Measurements from ENCODE around the gene CCT6A. TPM values are rescaled to one million over a fixed set of nuclear protein-coding genes. Genes with fewer than 3 reads are reported as not detected.
"Not testable (repeated sequence)": the region's sequence is repeated elsewhere in the genome, so short reads cannot be mapped to it uniquely, and the experiment has no call there.

Gene CCT6A
- total and polyA plus RNA-seq, 9 of the 15 experiments (the other 6 are each of a cell fraction or from before 2014, with no cell fraction given) = 244 to 708 (median 387) TPM

- Histone ChIP-seq H3K9ac (ENCODE audit: insufficient read depth in 1 of 2, low read depth in 2 of 2, low read length in 2 of 2) (no peak overlapping the region), H3K27me3 (ENCODE audit: control insufficient read depth in 2 of 2, insufficient read depth in 2 of 2, low read length in 2 of 2) (no peaks in the 10 kb centered on the region), H3K9me1 (ENCODE audit: control insufficient read depth, insufficient read depth, low read length) (peaks cover 2% of the 10 kb centered on the region), H3K27ac (ENCODE audit: extremely low read depth, low read depth, low read length) (no peak overlapping the region), H3K36me3 (ENCODE audit: control insufficient read depth, insufficient read depth, low read length) (peaks cover 4% of the 10 kb centered on the region; the same call in 1 of the 3 replicates), H3K4me2 (ENCODE audit: insufficient read depth, low read length) (no peak overlapping the region), H3K9me3 (replicated peaks; ENCODE audit: control insufficient read depth, insufficient read depth, low read depth, low read length) (no peaks in the 10 kb centered on the region), H2AFZ (ENCODE audit: low read depth, low read length) (no peak overlapping the region), H3K4me3 (no peak overlapping the region), H4K20me1 (replicated peaks; ENCODE audit: control insufficient read depth, insufficient read depth, low read length) (no peaks in the 10 kb centered on the region), H3K4me1 (replicated peaks in 1 of 2; ENCODE audit: control insufficient read depth in 2 of 2, insufficient read depth in 2 of 2, low read length in 2 of 2) (peaks cover 0 to 8% of the 10 kb centered on the region in 2 experiments; a peak in 1 of 5 replicates), H3K79me2 (ENCODE audit: control insufficient read depth, insufficient read depth, low read length) (no peaks in the 10 kb centered on the region)
- in situ Hi-C loops (cut with MboI) (no loop called here), intact Hi-C loops (cut with micrococcal nuclease) (no loop called here)
- ChIA-PET CTCF (ENCODE audit: low intra/inter-chr PET ratio) (no interaction called here), POLR2A (interaction anchor here (0.9 to 3.3 kb wide), 2 partner anchors 8 to 13 kb away, joined by 4 to 16 read pairs; no protein-coding TSS in a partner anchor)
- WGBS (ENCODE audit: insufficient coverage, low coverage, missing lambda C conversion rate) = 85% methylated on average over 3 of the region's 3 CpGs
- TF ChIP-seq XRCC4 (IDR thresholded peaks at IDR 0.05; ENCODE audit: extremely low read depth, insufficient read depth, insufficient read length) = no peak
- no peak for TF ChIP-seq ZNF655 (CRISPR knock-in tag; IDR thresholded peaks at IDR 0.05)
- no peak for TF ChIP-seq GMEB1 (CRISPR knock-in tag; IDR thresholded peaks at IDR 0.05)
- no peak for TF ChIP-seq LCOR (CRISPR knock-in tag; IDR thresholded peaks at IDR 0.05)
- no peak for TF ChIP-seq ZNF41 (CRISPR knock-in tag; conservative IDR thresholded peaks at IDR 0.05)
- no peak for TF ChIP-seq CREB1 (IDR thresholded peaks at IDR 0.05)
- TF ChIP-seq CREB1 (CRISPR knock-in tag; IDR thresholded peaks at IDR 0.05) = no peak
- no peak for TF ChIP-seq BCOR (IDR thresholded peaks at IDR 0.05)
- TF ChIP-seq ELF1 (tag; IDR thresholded peaks at IDR 0.05) = no peak
- no peak for TF ChIP-seq HES1 (IDR thresholded peaks at IDR 0.05; ENCODE audit: low read depth)
- TF ChIP-seq ZKSCAN8 (CRISPR knock-in tag; IDR thresholded peaks at IDR 0.05) = no peak
- ATAC-seq = no peak
- FAIRE-seq = no peak
- BruUV-seq (replicated peaks) = no TSS peak
- DNase-seq (ENCODE audit: extremely low read depth in 1 of 4, low spot score in 3 of 4) = no peak
These were observed 40.0 kb downstream of the CCT6A start for GRCh38 chr7:56091591-56091990.

- intact Hi-C loops (cut with micrococcal nuclease) = not testable (repeated sequence)
These were observed 40.8 kb downstream of the CCT6A start for GRCh38 chr7:56092388-56092787.

More at GRCh38 chr7:56092388-56092787, 40.8 kb downstream of the CCT6A start:
- H3K4me3 ChIP-seq; ATAC-seq; DNase-seq (ENCODE audit: extremely low read depth in 1 of 4, low spot score in 3 of 4); H3K4me1 ChIP-seq (replicated peaks in 1 of 2; ENCODE audit: control insufficient read depth in 2 of 2, insufficient read depth in 2 of 2, low read length in 2 of 2); H3K27ac ChIP-seq (ENCODE audit: extremely low read depth, low read depth, low read length); H3K36me3 ChIP-seq (ENCODE audit: control insufficient read depth, insufficient read depth, low read length); H3K9me3 ChIP-seq (replicated peaks; ENCODE audit: control insufficient read depth, insufficient read depth, low read depth, low read length); in situ Hi-C loops (cut with MboI); CTCF ChIA-PET (ENCODE audit: low intra/inter-chr PET ratio); H4K20me1 ChIP-seq (replicated peaks; ENCODE audit: control insufficient read depth, insufficient read depth, low read length); H3K79me2 ChIP-seq (ENCODE audit: control insufficient read depth, insufficient read depth, low read length); H3K9me1 ChIP-seq (ENCODE audit: control insufficient read depth, insufficient read depth, low read length); H2AFZ ChIP-seq (ENCODE audit: low read depth, low read length); H3K4me2 ChIP-seq (ENCODE audit: insufficient read depth, low read length); H3K27me3 ChIP-seq (ENCODE audit: control insufficient read depth in 2 of 2, insufficient read depth in 2 of 2, low read length in 2 of 2); H3K9ac ChIP-seq (ENCODE audit: insufficient read depth in 1 of 2, low read depth in 2 of 2, low read length in 2 of 2); BruUV-seq (replicated peaks); FAIRE-seq: not testable (repeated sequence)
- WGBS (ENCODE audit: insufficient coverage, low coverage, missing lambda C conversion rate) = 73% methylated on average over 4 of the region's 6 CpGs
- POLR2A ChIA-PET = interaction anchor here (0.9 to 3.3 kb wide), 2 partner anchors 9 to 14 kb away, joined by 4 to 16 read pairs; no protein-coding TSS in a partner anchor
